H9 (cell line): ENCODE data around the gene GTF2H4. TPM values are rescaled to one million over a fixed set of nuclear protein-coding genes. Genes with fewer than 3 reads are reported as not detected.

Experiments used
- DNase-seq: peaks from one replicate; pipeline ENCODE4 v3.0.0-alpha.2; 2017
- H2AFZ ChIP-seq: one replicate; pipeline ENCODE4 v1.6.1; 2013; ENCODE audit warnings: mild to moderate bottlenecking, low read length, control low read depth, moderate library complexity
- H2AK5ac ChIP-seq: 2 replicates; pipeline ENCODE4 v1.6.1; 2013; ENCODE audit warnings: low read length, control low read depth, mixed read lengths; ENCODE audit not compliant: insufficient read length
- H2BK120ac ChIP-seq: one replicate; pipeline ENCODE4 v1.6.1; 2013; ENCODE audit warnings: low read depth, mild to moderate bottlenecking, low read length, control low read depth, inconsistent platforms; ENCODE audit not compliant: poor library complexity, severe bottlenecking
- H2BK12ac ChIP-seq: 2 replicates; pipeline ENCODE4 v1.6.1; 2013; ENCODE audit warnings: low read length, control low read depth, mixed read lengths, low read depth; ENCODE audit not compliant: insufficient read length
- H2BK15ac ChIP-seq: 2 replicates; pipeline ENCODE4 v1.6.1; 2013; ENCODE audit warnings: low read depth, low read length, control low read depth
- H2BK20ac ChIP-seq: one replicate; pipeline ENCODE4 v1.6.1; 2013; ENCODE audit warnings: low read depth, mild to moderate bottlenecking, low read length, control low read depth, inconsistent platforms; ENCODE audit not compliant: poor library complexity, severe bottlenecking
- H2BK5ac ChIP-seq: 2 replicates; pipeline ENCODE4 v1.6.1; 2013; ENCODE audit warnings: low read length, control low read depth, mixed read lengths; ENCODE audit not compliant: insufficient read length
- H3K14ac ChIP-seq: 2 replicates; pipeline ENCODE4 v1.6.1; 2013; ENCODE audit warnings: low read length, control low read depth; ENCODE audit not compliant: insufficient read depth
- H3K18ac ChIP-seq: 2 replicates; pipeline ENCODE4 v1.6.1; 2013; ENCODE audit warnings: low read depth, mild to moderate bottlenecking, mixed read lengths, low read length, control low read depth; ENCODE audit not compliant: insufficient read length
- H3K23ac ChIP-seq: 2 replicates; pipeline ENCODE4 v1.6.1; 2013; ENCODE audit warnings: low read length, control low read depth, mixed read lengths, low read depth; ENCODE audit not compliant: insufficient read length
- H3K23me2 ChIP-seq: 2 replicates; pipeline ENCODE4 v1.6.1; 2013; ENCODE audit warnings: low read depth, mild to moderate bottlenecking, mixed read lengths, low read length, control low read depth; ENCODE audit not compliant: insufficient read length, poor library complexity, severe bottlenecking
- H3K27ac ChIP-seq: 2 replicates; pipeline ENCODE4 v1.5.1; 2013; ENCODE audit warnings: low read length, control low read depth, mixed read lengths, low read depth; ENCODE audit not compliant: insufficient read length
- H3K27me3 ChIP-seq: 2 replicates; pipeline ENCODE4 v1.6.1; 2013; ENCODE audit warnings: low read length, control low read depth, inconsistent platforms; ENCODE audit not compliant: insufficient read depth
- H3K4ac ChIP-seq: 2 replicates; pipeline ENCODE4 v1.6.1; 2013; ENCODE audit warnings: low read depth, mild to moderate bottlenecking, control low read depth, inconsistent platforms, low read length, moderate library complexity
- H3K4me1 ChIP-seq: 2 replicates; pipeline ENCODE4 v1.6.1; 2013; ENCODE audit warnings: low read length, control low read depth, inconsistent platforms; ENCODE audit not compliant: insufficient read depth
- H3K4me2 ChIP-seq: 2 replicates; pipeline ENCODE4 v1.6.1; 2013; ENCODE audit warnings: low read length, control low read depth, mixed read lengths; ENCODE audit not compliant: insufficient read length, insufficient read depth
- H3K56ac ChIP-seq: 2 replicates; pipeline ENCODE4 v1.6.1; 2013; ENCODE audit warnings: low read depth, mild to moderate bottlenecking, mixed read lengths, low read length, control low read depth; ENCODE audit not compliant: insufficient read length
- H3K79me1 ChIP-seq: 2 replicates; pipeline ENCODE4 v1.6.1; 2013; ENCODE audit warnings: low read depth, mild to moderate bottlenecking, moderate library complexity, low read length, control low read depth, inconsistent platforms; ENCODE audit not compliant: insufficient read depth, poor library complexity, severe bottlenecking
- H3K79me2 ChIP-seq: 2 replicates; pipeline ENCODE4 v1.6.1; 2013; ENCODE audit warnings: low read length, control low read depth, inconsistent platforms; ENCODE audit not compliant: insufficient read depth
- H3K9ac ChIP-seq: 2 replicates; pipeline ENCODE4 v1.6.1; 2013; ENCODE audit warnings: low read length, control low read depth, mixed read lengths; ENCODE audit not compliant: insufficient read length; ENCODE audit errors: extremely low read depth
- H3K9me3 ChIP-seq: one replicate; pipeline ENCODE4 v1.6.1; 2013; ENCODE audit warnings: low read depth, low read length, inconsistent platforms; ENCODE audit not compliant: control insufficient read depth
- H3T11ph ChIP-seq: one replicate; pipeline ENCODE4 v1.6.1; 2013; ENCODE audit warnings: mild to moderate bottlenecking, low read length, control low read depth, inconsistent platforms
- H4K20me1 ChIP-seq: one replicate; pipeline ENCODE4 v1.6.1; 2013; ENCODE audit not compliant: control insufficient read depth, insufficient read length, insufficient read depth
- H4K5ac ChIP-seq: 2 replicates; pipeline ENCODE4 v1.6.1; 2013; ENCODE audit warnings: low read depth, mild to moderate bottlenecking, mixed read lengths, low read length, control low read depth; ENCODE audit not compliant: insufficient read length
- H4K8ac ChIP-seq: replicated peaks from 2 replicates; pipeline ENCODE4 v1.6.1; 2013; ENCODE audit warnings: low read length, control low read depth, mixed read lengths, low read depth; ENCODE audit not compliant: insufficient read length
- H4K91ac ChIP-seq: 2 replicates; pipeline ENCODE4 v1.6.1; 2013; ENCODE audit warnings: low read depth, mild to moderate bottlenecking, moderate library complexity, mixed read lengths, low read length, control low read depth; ENCODE audit not compliant: insufficient read length
- H3K27ac Mint-ChIP-seq, 3 experiments: 2 replicates in 2 of 3; 3 replicates in 1 of 3; pipeline ENCODE4 v1.8.0; 2020 to 2021; ENCODE audit warnings: mixed read lengths in 3 of 3, mild to moderate bottlenecking in 1 of 3, moderate library complexity in 1 of 3
- H3K27me3 Mint-ChIP-seq: 2 replicates; pipeline ENCODE4 v1.8.0; 2021; ENCODE audit warnings: low read depth, mild to moderate bottlenecking, moderate library complexity, mixed read lengths
- H3K36me3 Mint-ChIP-seq, 3 experiments: 2 replicates in 2 of 3; 3 replicates in 1 of 3; pipeline ENCODE4 v1.8.0; 2020 to 2021; ENCODE audit warnings: low read depth in 3 of 3, mixed read lengths in 3 of 3; ENCODE audit not compliant: insufficient read depth in 1 of 3
- H3K4me1 Mint-ChIP-seq, 2 experiments: 2 replicates each; pipeline ENCODE4 v1.8.0; 2020; ENCODE audit warnings: mixed read lengths in 2 of 2
- H3K4me3 Mint-ChIP-seq, 2 experiments: 2 replicates in 1 of 2; 3 replicates in 1 of 2; pipeline ENCODE4 v1.8.0; 2020 to 2021; ENCODE audit warnings: mild to moderate bottlenecking in 2 of 2, mixed read lengths in 2 of 2, moderate library complexity in 1 of 2
- H3K9me3 Mint-ChIP-seq, 2 experiments: 2 replicates in 1 of 2; 3 replicates in 1 of 2; pipeline ENCODE4 v1.8.0; 2020; ENCODE audit warnings: mild to moderate bottlenecking in 2 of 2, mixed read lengths in 2 of 2, moderate library complexity in 1 of 2
- CTCF ChIP-seq: fragments of 200-600 bp; sonication (generic); conservative IDR thresholded peaks from 3 replicates; pipeline ENCODE4 v1.8.0; 2021; ENCODE audit warnings: antibody characterized with exemption, mild to moderate bottlenecking
- WGBS: extraction: QIAGEN DNeasy Blood & Tissue Kit; methylation state at CpG from one replicate; pipeline ENCODE4 v1.1.7; 2013; ENCODE audit warnings: missing lambda C conversion rate, low lambda C conversion rate, mixed read lengths; ENCODE audit not compliant: insufficient read length; ENCODE audit errors: extremely low coverage; 5-methylcytosine and 5-hydroxymethylcytosine counted together
- total RNA-seq: library from RNA; stranded (reverse); gene quantifications from 2 replicates; pipeline ENCODE4 v1.2.1, GENCODE V29; 2021

The GTF2H4 gene
- total RNA-seq, 1 experiment from 2014 or later, result 60.8 TPM

- Mint-ChIP-seq H3K4me3 (peak overlapping the region in 1 of 2 experiments; percentile 50; a peak in 3 of 5 replicates), H3K27ac (peak overlapping the region; percentile 85 to 93 (median 89); a peak in 6 of 7 replicates), H3K36me3 (peaks cover 5 to 22% (median 6%) of the 10 kb centered on the region in 3 experiments; a peak in 6 of 7 replicates), H3K9me3 (peaks cover 12 to 23% of the 10 kb centered on the region in 2 experiments), H3K4me1 (peaks cover 55 to 61% of the 10 kb centered on the region in 2 experiments), H3K27me3 (no peaks in the 10 kb centered on the region; the same call in 1 of the 2 replicates)
- Histone ChIP-seq H2BK120ac (no peak overlapping the region), H3K27me3 (no peaks in the 10 kb centered on the region), H2AFZ (no peak overlapping the region), H4K8ac (no peak overlapping the region), H3K79me1 (no peaks in the 10 kb centered on the region), H3K9me3 (no peaks in the 10 kb centered on the region), H4K20me1 (no peaks in the 10 kb centered on the region), H3K9ac (no peak overlapping the region), H2BK15ac (no peak overlapping the region), H2AK5ac (no peak overlapping the region), H3K79me2 (no peaks in the 10 kb centered on the region), H3K27ac (no peak overlapping the region), H3T11ph (no peak overlapping the region), H3K14ac (no peak overlapping the region), H3K4me2 (no peak overlapping the region), H3K18ac (no peak overlapping the region), H3K56ac (no peak overlapping the region), H2BK20ac (no peak overlapping the region), H3K4me1 (peaks cover 6% of the 10 kb centered on the region; the same call in 1 of the 2 replicates), H3K23ac (no peak overlapping the region), H4K91ac (no peak overlapping the region), H4K5ac (no peak overlapping the region), H3K4ac (no peak overlapping the region), H2BK5ac (no peak overlapping the region), H3K23me2 (peaks cover 16% of the 10 kb centered on the region), H2BK12ac (no peak overlapping the region)
- no CpG with 5 or more reads among the region's 15 CpGs for WGBS
- peak; percentile 89 for DNase-seq
- peak; percentile 95 for TF ChIP-seq CTCF
Measured at GRCh38 chr6:30877419-30878262, 30.4 kb upstream of the GTF2H4 start.
